IPS-18c (cell line): ENCODE measurements around the gene TNXB.

Experiments
- H3K4me3 ChIP-seq: 2 replicates; pipeline ENCODE4 v1.7.0; 2013; ENCODE audit warnings: low read depth, mild to moderate bottlenecking, low read length, moderate library complexity; ENCODE audit not compliant: insufficient read depth
- H3K9me3 ChIP-seq: one replicate; pipeline ENCODE4 v1.6.1; 2013; ENCODE audit warnings: mild to moderate bottlenecking, low read length, moderate library complexity; ENCODE audit not compliant: control insufficient read depth, insufficient read depth

The TNXB gene, protein sequence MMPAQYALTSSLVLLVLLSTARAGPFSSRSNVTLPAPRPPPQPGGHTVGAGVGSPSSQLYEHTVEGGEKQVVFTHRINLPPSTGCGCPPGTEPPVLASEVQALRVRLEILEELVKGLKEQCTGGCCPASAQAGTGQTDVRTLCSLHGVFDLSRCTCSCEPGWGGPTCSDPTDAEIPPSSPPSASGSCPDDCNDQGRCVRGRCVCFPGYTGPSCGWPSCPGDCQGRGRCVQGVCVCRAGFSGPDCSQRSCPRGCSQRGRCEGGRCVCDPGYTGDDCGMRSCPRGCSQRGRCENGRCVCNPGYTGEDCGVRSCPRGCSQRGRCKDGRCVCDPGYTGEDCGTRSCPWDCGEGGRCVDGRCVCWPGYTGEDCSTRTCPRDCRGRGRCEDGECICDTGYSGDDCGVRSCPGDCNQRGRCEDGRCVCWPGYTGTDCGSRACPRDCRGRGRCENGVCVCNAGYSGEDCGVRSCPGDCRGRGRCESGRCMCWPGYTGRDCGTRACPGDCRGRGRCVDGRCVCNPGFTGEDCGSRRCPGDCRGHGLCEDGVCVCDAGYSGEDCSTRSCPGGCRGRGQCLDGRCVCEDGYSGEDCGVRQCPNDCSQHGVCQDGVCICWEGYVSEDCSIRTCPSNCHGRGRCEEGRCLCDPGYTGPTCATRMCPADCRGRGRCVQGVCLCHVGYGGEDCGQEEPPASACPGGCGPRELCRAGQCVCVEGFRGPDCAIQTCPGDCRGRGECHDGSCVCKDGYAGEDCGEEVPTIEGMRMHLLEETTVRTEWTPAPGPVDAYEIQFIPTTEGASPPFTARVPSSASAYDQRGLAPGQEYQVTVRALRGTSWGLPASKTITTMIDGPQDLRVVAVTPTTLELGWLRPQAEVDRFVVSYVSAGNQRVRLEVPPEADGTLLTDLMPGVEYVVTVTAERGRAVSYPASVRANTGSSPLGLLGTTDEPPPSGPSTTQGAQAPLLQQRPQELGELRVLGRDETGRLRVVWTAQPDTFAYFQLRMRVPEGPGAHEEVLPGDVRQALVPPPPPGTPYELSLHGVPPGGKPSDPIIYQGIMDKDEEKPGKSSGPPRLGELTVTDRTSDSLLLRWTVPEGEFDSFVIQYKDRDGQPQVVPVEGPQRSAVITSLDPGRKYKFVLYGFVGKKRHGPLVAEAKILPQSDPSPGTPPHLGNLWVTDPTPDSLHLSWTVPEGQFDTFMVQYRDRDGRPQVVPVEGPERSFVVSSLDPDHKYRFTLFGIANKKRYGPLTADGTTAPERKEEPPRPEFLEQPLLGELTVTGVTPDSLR (N-terminal part only)

DNA sequence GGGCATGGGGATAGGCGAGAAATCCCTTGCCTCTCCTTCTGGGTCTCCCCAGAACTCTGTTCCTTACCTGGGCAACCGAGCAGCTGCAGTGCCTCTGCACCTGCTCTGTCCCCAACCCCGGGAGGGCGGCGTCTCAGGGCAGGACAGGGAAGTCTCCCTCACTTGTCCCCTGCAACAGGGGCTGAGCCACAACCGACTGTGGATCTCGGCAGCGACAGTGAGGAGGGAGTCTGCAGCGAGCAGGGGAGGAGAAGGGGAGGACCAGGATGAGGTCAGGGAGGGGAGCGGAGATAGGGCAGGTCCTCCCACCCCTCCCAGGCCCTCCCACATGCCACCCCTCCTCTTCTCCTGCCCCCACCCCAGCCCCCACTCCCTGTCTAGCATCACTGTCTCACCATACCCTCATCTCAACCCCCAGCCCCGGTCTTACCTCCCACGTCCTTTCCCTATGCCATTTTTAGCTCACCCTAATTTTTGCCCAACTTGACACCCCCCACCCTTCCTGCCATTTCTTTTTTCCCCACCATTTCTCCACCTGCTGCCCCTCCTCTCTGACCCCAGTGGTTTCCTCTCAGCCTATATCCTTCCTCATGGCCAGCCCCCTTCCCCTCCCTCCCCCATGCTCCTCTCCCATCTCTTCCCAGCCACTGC lies at the start of gene TNXB:
TSS of gene TNXB (minus strand) at position 225 of the 651 bp plus-strand sequence. CDS start 11,140 bp downstream, outside the sequence.
- Histone ChIP-seq H3K4me3 (0 out of 2 replicates have a peak within 1 kb of the TSS, but pooled peaks have one; percentile 12), H3K9me3 (no peaks in the 10 kb centered on the region)

DNA sequence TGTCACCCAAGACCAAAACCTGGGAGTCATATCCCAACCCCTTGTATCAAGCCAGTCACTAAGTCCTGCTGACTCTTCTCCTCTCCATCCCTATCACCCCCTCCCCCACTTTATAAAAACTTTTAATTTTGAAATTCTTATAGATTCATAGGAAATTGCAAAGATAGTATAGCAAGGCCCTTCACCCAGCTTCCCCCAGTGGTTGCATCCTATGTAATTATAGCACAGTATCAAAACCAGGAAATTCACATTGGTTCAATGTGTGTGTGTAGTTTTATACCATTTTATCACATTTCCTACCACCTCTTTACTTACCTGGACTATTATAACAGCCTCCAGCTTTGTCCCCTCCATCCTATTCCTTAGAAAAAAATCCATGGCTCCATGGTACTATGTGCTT lies 48.9 kb upstream of the TNXB start:
- Histone ChIP-seq H3K9me3 (no peaks in the 10 kb centered on the region), H3K4me3 (no peak overlapping the region)

DNA sequence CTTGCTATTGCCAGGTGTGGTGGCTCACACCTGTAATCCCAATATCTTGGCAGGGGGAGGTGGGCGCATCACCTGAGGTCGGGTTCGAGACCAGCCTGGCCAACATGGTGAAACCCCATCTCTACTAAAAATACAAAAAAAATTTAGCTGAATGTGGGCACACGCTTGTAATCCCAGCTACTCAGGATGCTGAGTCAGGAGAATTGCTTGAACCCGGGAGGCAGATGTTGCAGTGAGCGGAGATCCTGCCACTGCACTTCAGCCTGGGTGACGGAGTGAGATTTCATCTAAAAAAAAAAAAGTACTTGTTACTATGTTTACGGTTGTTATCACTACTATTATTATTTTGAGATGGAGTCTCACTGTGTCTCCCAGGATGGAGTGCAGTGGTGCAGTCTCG lies 47.8 kb upstream of the TNXB start:
- Histone ChIP-seq H3K9me3 (no peaks in the 10 kb centered on the region), H3K4me3 (no peak overlapping the region)

- Histone ChIP-seq H3K9me3 (no peaks in the 10 kb centered on the region), H3K4me3 (peak overlapping the region; percentile 67)
Observed at GRCh38 chr6:32154514-32155161, 45.5 kb upstream of the TNXB start.

DNA sequence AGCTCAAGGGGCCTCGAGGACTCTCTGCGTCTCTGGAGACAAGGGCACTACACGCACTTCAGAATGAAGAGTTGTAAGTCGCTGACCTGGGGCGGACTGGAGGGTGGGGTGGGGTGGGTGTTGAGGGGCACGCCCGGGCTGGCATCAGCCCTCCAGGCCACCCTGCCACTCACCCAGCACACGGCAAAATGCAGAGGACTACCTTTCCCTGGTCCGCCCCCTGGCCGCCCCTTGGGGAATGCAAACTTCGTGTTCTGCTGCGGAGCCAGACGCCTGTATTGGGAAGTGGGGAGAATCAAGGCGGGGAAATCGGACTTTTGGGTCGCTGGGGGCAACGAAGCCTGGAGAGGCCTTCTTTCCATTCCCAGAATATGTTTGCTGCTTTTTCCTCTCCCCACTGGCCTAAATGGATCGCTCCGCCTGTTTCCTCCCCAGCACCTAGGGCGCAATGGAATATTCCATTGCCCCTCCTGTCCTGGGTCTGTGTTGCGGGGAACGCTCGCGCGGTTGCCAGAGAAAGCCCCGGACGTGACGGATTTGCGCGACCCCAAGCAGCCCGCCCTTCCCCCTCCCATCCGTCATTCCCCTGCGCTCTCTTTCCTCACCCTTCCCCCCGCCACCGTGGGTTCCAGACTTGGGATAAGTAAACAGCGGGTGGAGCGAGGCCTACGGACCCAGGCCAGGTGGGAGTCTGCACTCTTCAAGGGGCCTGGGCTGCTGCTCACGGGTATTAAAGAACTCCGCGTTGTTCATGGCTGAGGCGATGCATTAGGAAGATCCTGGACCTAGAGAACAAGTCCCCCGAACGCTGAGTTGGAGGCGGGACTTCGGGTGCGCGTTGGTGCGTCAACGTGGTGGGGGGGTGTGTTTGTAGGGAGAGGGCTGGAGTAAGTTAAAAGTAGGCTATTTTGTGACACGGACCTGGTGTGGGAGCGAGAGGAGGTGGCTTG lies 44.7 kb upstream of the TNXB start, which contains the start of gene PPT2:
TSS of gene PPT2 (plus strand) at position 578 of the 950 bp plus-strand sequence. CDS start 454 bp downstream, outside the sequence.
- Histone ChIP-seq H3K4me3 (peak within 1 kb of the TSS; percentile 67), H3K9me3 (no peaks in the 10 kb centered on the region)

GRCh38 chr6:32152769-32153563 lies 43.8 kb upstream of the TNXB start:
- peak overlapping the region; percentile 67 for H3K4me3 ChIP-seq
- H3K9me3 ChIP-seq: no peaks in the 10 kb centered on the region

DNA sequence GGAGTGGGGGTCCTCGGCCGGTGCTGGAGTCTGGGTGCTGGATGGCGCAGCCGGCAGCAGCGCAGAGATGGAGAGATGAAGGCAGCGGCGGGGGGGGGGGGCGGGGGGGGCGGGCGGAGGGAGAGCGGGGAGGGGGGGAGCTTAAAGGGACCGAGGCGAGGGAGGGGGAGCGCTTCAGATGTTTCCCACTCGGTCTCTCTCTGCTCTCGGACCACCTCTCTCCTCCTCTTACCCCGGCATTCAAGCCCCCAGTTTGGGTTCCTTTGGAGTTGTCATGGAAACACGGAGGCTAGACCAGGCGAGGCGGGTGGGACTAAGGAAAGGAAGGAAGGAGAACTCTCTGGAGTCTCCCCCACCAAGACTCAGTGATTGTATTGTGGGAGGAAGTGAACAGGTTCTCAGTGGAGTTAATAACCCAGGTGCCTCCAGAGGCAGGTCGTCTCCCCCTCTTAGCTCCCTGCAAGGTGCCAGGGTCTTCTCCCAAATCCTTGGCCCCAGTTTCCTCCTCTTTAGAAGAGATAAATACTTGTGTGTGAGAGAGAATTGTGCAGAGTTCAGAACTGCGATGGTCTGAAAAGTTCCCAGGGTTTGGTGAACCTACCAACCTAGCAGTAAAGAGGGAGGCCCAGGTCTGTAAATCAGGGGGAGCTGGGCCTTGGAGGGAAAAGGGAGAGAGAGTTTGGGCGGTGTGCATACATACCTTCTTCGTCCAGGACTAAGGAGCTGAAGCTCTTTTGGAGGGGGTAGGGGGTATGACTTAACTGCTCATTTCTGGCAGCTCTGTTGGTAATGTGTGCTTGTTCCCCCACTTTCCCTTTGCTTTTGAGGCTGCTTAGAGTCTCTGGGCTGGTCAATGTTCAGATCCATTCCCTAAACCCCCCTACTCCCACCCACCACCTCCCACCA lies 43.0 kb upstream of the TNXB start, which contains the start of gene PRRT1:
TSS of gene PRRT1 (minus strand) at position 77 of the 906 bp plus-strand sequence. CDS start 112 bp downstream, outside the sequence.
- Histone ChIP-seq H3K9me3 (no peaks in the 10 kb centered on the region), H3K4me3 (peak within 1 kb of the TSS; percentile 67)

- Histone ChIP-seq H3K9me3 (no peaks in the 10 kb centered on the region), H3K4me3 (no peak overlapping the region)
Observed at GRCh38 chr6:32151181-32151862, 42.2 kb upstream of the TNXB start.

DNA sequence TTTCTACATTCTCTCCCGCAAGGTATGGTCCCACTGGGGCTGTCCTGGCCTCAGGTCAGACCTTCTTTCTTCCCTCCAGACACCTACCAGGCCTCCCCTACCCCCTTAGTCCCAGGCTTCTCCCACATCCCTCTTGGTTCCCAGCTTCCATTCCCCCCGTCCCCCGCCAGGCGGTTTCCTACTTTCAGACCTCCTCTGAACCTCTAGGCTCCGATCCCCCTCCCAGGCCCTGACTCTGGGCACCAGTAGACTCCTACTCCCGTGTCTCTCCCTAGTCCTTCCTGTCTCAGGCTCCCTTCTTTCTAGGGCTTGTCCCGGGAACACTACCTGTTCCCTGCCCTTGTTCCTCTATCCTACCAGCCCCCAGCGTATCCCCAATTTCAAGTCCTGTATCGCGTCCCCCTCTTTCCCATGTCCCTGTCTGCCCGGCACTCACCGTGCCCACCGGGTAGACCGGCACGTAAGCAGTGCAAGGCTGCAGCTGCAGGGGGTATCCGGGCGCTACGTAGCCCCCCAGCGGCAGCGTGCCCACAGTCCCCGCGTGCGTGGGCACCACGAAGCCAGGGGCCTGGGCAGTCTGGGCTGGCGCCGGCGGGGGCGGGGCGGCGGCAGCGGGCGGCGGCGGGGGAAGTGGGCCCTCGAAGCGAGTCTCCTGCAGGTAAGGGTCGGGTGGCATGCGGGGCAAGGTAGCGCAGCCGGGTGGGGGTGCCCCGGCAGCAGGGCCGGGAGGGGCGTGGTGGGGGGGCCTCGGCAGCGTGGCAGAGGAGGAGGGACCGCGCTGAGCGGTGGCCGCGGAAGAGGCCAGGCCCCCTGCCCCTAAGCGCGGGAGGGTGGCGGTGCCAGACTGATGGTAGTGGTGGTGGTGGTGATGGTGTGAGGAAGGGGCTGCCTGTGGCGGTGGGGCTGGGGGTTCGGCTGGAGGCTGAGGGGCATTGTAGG lies 41.1 kb upstream of the TNXB start:
- peak overlapping the region; percentile 34 for H3K4me3 ChIP-seq
- H3K9me3 ChIP-seq: no peaks in the 10 kb centered on the region

DNA sequence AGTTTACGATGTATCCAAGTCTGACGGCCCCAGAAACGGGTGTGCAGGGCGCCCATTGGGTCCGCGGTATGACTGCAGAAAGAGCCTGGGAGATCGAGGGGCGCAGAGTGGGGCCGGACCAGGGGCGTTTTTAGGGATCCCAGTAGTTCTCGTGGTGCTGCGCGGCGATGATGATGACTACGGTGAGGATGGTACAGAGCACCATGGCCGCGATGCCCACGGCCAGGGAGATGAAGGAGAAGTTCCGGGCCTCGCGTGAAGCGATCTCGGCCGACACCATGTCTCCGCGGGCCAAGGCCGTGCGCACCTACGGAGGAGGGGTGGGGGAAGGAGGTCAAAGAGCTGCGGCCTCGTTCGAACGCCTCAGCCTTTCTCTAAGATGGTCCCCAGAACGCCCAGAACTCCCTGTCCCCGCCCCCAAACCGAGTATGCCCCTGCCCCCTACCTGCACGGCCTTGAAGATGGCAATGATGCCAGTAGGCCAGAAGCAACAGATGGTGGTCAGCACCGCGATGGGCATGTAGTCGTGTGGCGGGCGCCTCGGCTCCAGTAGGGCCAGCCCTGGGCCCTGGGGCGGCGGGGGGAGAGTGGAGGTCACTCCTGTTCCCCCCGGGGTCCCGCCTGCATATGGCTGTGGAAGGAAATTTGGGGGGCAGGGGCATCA lies 40.1 kb upstream of the TNXB start:
- Histone ChIP-seq H3K4me3 (peak overlapping the region; percentile 2; the same call in 1 of the 2 replicates), H3K9me3 (no peaks in the 10 kb centered on the region)

GRCh38 chr6:32148289-32149091 lies 39.4 kb upstream of the TNXB start:
- Histone ChIP-seq H3K9me3 (no peaks in the 10 kb centered on the region), H3K4me3 (peak overlapping the region; percentile 2; the same call in 1 of the 2 replicates)
